Stimulated activated naive B cell treated with anti-CD40 and anti-IgM and Interleukin-4, amounts not matched to agents 10 μg/mL and 1 μg/mL and 100 μg/mL, for 72 hours (primary cell): Measurements from ENCODE around the gene DHX35.
"Not testable (repeated sequence)": the region's sequence is repeated elsewhere in the genome, so short reads cannot be mapped to it uniquely, and the experiment has no call there.

ENCODE experiments used
- ATAC-seq, 2 donors: fragments of 150-1000 bp; cut with Tn5 transposase; replicated peaks; 2 replicates each; pipeline ENCODE4 v1.10.0; 2021; ENCODE audit warnings: moderate library complexity in 1 of 2
- DNase-seq: peaks from one replicate; pipeline ENCODE4 v3.0.0; 2021
- H3K27ac Mint-ChIP-seq: one replicate; pipeline ENCODE4 v1.8.0; 2022; ENCODE audit warnings: mild to moderate bottlenecking, mixed read lengths
- H3K27me3 Mint-ChIP-seq, 2 donors: one replicate each; pipeline ENCODE4 v1.8.0; 2022; ENCODE audit warnings: mixed read lengths in 2 of 2
- H3K36me3 Mint-ChIP-seq, 2 donors: one replicate each; pipeline ENCODE4 v1.8.0; 2022; ENCODE audit warnings: mixed read lengths in 2 of 2, mild to moderate bottlenecking in 1 of 2
- H3K4me1 Mint-ChIP-seq, 2 donors: one replicate each; pipeline ENCODE4 v1.8.0; 2022; ENCODE audit warnings: mixed read lengths in 2 of 2, mild to moderate bottlenecking in 1 of 2
- H3K4me3 Mint-ChIP-seq, 2 donors: one replicate each; pipeline ENCODE4 v1.8.0; 2022; ENCODE audit warnings: mild to moderate bottlenecking in 2 of 2, mixed read lengths in 2 of 2, moderate library complexity in 1 of 2
- H3K9me3 Mint-ChIP-seq, 2 donors: one replicate each; pipeline ENCODE4 v1.8.0; 2022; ENCODE audit warnings: mixed read lengths in 2 of 2, mild to moderate bottlenecking in 1 of 2

DHX35 gene

DNA sequence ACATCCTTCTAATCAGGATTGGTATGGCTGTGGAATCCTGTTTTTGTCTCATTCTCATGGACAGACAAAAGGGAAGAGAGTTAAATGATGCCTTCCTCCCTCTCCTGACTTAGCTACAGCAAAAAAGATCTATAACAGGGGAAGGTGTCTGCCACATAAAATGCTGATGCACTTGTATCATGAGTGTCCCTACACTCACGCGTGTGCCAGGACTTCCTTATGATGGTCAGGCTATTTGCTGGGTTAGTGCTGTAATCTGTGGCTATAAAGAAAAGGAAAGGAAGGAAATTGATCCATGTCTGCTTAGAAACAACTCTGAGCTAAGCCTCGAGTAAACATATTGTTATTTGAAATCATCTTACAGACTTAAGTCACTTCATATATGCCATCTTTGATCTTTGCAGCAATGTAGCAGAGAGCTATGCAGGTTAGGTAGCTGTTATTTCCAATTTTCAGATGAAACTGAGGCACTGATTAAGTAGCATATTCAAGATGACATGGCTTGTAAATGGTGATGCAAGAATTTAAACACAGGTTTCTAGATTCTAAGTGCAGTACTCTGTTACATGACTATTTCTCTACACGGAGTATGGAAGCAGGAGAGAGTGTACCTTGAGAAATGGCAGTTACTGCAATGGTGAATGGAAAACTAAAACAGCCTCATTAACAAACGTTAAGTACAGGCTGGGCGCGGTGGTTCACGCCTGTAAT, 8.4 kb upstream of the DHX35 start:
- Mint-ChIP-seq H3K27me3 (no peaks in the 10 kb centered on the region), H3K9me3 (no peaks in the 10 kb centered on the region), H3K4me3 (no peak overlapping the region), H3K27ac (no peak overlapping the region), H3K36me3 (peaks cover 0 to 4% of the 10 kb centered on the region in 2 donors), H3K4me1 (no peaks in the 10 kb centered on the region)
- ATAC-seq, result no peak
- DNase-seq, result no peak

- Mint-ChIP-seq H3K4me3 (no peak overlapping the region), H3K9me3 (no peaks in the 10 kb centered on the region), H3K27ac (no peak overlapping the region), H3K4me1 (peaks cover 10% of the 10 kb centered on the region in 2 donors), H3K27me3 (no peaks in the 10 kb centered on the region), H3K36me3 (peaks cover 0 to 6% of the 10 kb centered on the region in 2 donors)
- no peak for ATAC-seq
- no peak for DNase-seq
Measured at GRCh38 chr20:38957235-38957876, 4.8 kb upstream of the DHX35 start.

GRCh38 chr20:38957915-38958485, 4.1 kb upstream of the DHX35 start:
- no peak overlapping the region for H3K4me3 Mint-ChIP-seq
- H3K4me1 Mint-ChIP-seq, result peaks cover 13 to 14% of the 10 kb centered on the region in 2 donors
- ATAC-seq, result no peak
- no peak overlapping the region for H3K27ac Mint-ChIP-seq
- no peaks in the 10 kb centered on the region for H3K9me3 Mint-ChIP-seq
- H3K27me3 Mint-ChIP-seq, result no peaks in the 10 kb centered on the region
- no peak for DNase-seq
- H3K36me3 Mint-ChIP-seq, result peaks cover 0 to 6% of the 10 kb centered on the region in 2 donors

- ATAC-seq, H3K4me3 Mint-ChIP-seq, DNase-seq, H3K9me3 Mint-ChIP-seq, H3K27ac Mint-ChIP-seq, H3K27me3 Mint-ChIP-seq: not testable (repeated sequence)
- H3K36me3 Mint-ChIP-seq, result peaks cover 5 to 17% of the 10 kb centered on the region in 2 donors
- peaks cover 17% of the 10 kb centered on the region in 2 donors for H3K4me1 Mint-ChIP-seq
Measured at GRCh38 chr20:38960187-38960687, 1.9 kb upstream of the DHX35 start.

- no peaks in the 10 kb centered on the region for H3K27me3 Mint-ChIP-seq
- DNase-seq, result no peak
- H3K36me3 Mint-ChIP-seq, result peaks cover 5 to 20% of the 10 kb centered on the region in 2 donors
- H3K4me3 Mint-ChIP-seq, result peak overlapping the region; percentile 90 to 95
- H3K4me1 Mint-ChIP-seq, result peaks cover 17% of the 10 kb centered on the region in 2 donors
- H3K9me3 Mint-ChIP-seq, result no peaks in the 10 kb centered on the region
- peak overlapping the region; percentile 98 for H3K27ac Mint-ChIP-seq
- ATAC-seq, result peak; percentile 0 to 5
Measured at GRCh38 chr20:38961530-38962043, 557 bp upstream of the DHX35 start.

DNA sequence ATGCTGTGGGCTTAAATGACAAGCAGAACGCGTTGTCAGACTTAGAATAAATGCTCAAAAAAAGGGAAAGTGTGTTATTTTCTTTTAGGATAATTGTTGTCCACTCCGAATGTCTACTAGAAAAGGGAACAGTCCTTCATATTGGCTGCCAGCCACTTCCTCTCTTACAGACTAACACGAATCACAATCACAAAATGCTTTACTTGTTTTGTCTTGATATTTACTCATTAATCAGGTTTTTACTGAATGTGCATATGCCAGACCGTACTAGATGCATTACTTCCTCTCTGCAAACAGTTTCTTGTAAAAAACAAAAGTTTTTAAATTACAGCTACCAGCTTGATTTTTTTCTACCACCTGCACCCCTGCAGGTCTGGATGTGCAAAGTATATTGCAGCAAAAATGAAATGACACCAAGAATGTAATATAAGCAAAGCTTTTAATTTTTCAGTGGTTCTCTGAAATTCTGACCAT, 821 bp downstream of the DHX35 start:
- peaks cover 17 to 19% of the 10 kb centered on the region in 2 donors for H3K4me1 Mint-ChIP-seq
- H3K27me3 Mint-ChIP-seq, result no peaks in the 10 kb centered on the region
- peak overlapping the region; percentile 90 to 95 for H3K4me3 Mint-ChIP-seq
- no peak for ATAC-seq
- H3K9me3 Mint-ChIP-seq, result no peaks in the 10 kb centered on the region
- peak overlapping the region; percentile 98 for H3K27ac Mint-ChIP-seq
- no peak for DNase-seq
- peaks cover 7 to 20% of the 10 kb centered on the region in 2 donors for H3K36me3 Mint-ChIP-seq

- H3K36me3 Mint-ChIP-seq, result peaks cover 8 to 20% of the 10 kb centered on the region in 2 donors
- ATAC-seq, result no peak
- no peaks in the 10 kb centered on the region for H3K27me3 Mint-ChIP-seq
- H3K4me3 Mint-ChIP-seq, result no peak overlapping the region
- H3K9me3 Mint-ChIP-seq, result no peaks in the 10 kb centered on the region
- peaks cover 17 to 20% of the 10 kb centered on the region in 2 donors for H3K4me1 Mint-ChIP-seq
- no peak for DNase-seq
- H3K27ac Mint-ChIP-seq, result no peak overlapping the region
Measured at GRCh38 chr20:38963745-38964144, 1.6 kb downstream of the DHX35 start.

- Mint-ChIP-seq H3K4me1 (peaks cover 17 to 20% of the 10 kb centered on the region in 2 donors), H3K4me3 (no peak overlapping the region), H3K36me3 (peaks cover 13 to 28% of the 10 kb centered on the region in 2 donors), H3K27ac (no peak overlapping the region), H3K9me3 (no peaks in the 10 kb centered on the region), H3K27me3 (no peaks in the 10 kb centered on the region)
- no peak for DNase-seq
- ATAC-seq, result no peak
Measured at GRCh38 chr20:38965264-38965663, 3.1 kb downstream of the DHX35 start.

DNA sequence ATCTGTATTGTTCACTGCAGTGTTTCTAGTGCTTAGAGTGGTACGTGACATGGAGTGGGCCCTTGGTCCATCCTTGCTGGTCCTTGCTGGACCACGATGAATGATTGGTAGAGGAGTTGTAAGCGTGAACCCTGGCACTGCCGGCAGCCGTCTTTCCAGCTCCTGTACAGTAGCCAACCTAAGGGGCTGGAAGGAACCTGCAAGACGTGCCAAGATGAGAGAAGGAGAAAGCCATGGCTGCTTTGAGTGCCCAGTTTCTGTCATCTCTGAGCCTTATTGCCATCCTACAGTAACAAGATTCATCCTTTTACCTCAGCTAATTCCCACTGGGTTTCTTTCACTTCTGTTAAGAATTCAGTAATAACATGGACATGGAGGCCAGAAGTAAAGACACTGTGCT, 5.9 kb downstream of the DHX35 start:
- H3K4me3 Mint-ChIP-seq, result no peak overlapping the region
- H3K27ac Mint-ChIP-seq, result no peak overlapping the region
- no peaks in the 10 kb centered on the region for H3K9me3 Mint-ChIP-seq
- H3K27me3 Mint-ChIP-seq, result no peaks in the 10 kb centered on the region
- no peak for ATAC-seq
- peaks cover 12 to 19% of the 10 kb centered on the region in 2 donors for H3K4me1 Mint-ChIP-seq
- peaks cover 26 to 35% of the 10 kb centered on the region in 2 donors for H3K36me3 Mint-ChIP-seq
- DNase-seq, result no peak

GRCh38 chr20:38969708-38970107, 7.6 kb downstream of the DHX35 start:
- Mint-ChIP-seq H3K4me1 (peaks cover 17 to 28% of the 10 kb centered on the region in 2 donors), H3K9me3 (no peaks in the 10 kb centered on the region), H3K4me3 (no peak overlapping the region), H3K36me3 (peaks cover 36 to 42% of the 10 kb centered on the region in 2 donors), H3K27ac (no peak overlapping the region), H3K27me3 (no peaks in the 10 kb centered on the region)
- DNase-seq, result no peak
- no peak for ATAC-seq

- no peak overlapping the region for H3K27ac Mint-ChIP-seq
- no peaks in the 10 kb centered on the region for H3K9me3 Mint-ChIP-seq
- no peak overlapping the region for H3K4me3 Mint-ChIP-seq
- H3K4me1 Mint-ChIP-seq, result peaks cover 17 to 28% of the 10 kb centered on the region in 2 donors
- DNase-seq (no peak), ATAC-seq (no peak)
- H3K36me3 Mint-ChIP-seq, result peaks cover 38% of the 10 kb centered on the region in 2 donors
- no peaks in the 10 kb centered on the region for H3K27me3 Mint-ChIP-seq
Measured at GRCh38 chr20:38970302-38970701, 8.2 kb downstream of the DHX35 start.

DNA sequence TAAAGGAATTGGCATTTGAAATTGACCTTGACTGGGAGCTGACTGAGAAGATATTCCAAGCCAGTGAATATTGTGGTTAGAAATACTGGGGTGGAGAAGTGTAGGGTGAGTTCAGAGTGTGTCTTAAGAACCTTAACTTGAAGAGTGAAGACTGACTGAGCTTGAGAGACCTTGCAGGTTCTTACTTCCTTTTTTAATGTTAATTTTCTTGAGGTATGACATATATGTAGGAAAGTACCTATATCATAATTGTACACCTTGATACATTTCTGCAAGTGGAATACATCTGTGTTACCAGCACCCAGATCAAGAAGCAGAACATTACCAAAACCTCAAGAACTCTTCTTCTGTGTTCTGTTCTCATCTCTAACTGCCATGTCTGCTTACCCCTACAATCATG, 11.0 kb downstream of the DHX35 start:
- Mint-ChIP-seq H3K36me3 (peaks cover 35 to 36% of the 10 kb centered on the region in 2 donors), H3K9me3 (no peaks in the 10 kb centered on the region), H3K27me3 (no peaks in the 10 kb centered on the region), H3K4me1 (peaks cover 13 to 28% of the 10 kb centered on the region in 2 donors), H3K27ac (peak overlapping the region; percentile 14), H3K4me3 (no peak overlapping the region)
- no peak for DNase-seq
- peak; percentile 80 to 96 for ATAC-seq

DNA sequence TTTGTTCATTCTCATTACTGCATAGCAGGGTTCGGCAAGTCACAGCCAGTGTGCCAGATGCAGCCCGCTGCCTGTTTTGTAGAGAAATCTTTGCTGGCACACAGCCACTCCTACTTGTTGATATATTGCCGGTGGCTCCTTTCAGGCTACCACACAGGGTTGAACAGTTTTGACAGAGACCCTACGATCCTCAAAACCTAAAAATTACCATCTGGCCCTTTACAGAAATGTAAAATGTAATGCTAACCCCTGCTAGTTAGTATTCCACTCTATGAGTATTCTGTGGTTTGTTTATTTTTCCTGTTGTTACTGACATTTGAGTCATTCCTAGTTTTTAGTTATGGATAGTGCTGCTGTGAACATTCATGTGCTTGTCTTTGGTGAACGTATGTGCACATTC, 11.5 kb downstream of the DHX35 start:
- ATAC-seq, result no peak
- H3K4me3 Mint-ChIP-seq, result no peak overlapping the region
- H3K4me1 Mint-ChIP-seq, result peaks cover 13 to 28% of the 10 kb centered on the region in 2 donors

DNA sequence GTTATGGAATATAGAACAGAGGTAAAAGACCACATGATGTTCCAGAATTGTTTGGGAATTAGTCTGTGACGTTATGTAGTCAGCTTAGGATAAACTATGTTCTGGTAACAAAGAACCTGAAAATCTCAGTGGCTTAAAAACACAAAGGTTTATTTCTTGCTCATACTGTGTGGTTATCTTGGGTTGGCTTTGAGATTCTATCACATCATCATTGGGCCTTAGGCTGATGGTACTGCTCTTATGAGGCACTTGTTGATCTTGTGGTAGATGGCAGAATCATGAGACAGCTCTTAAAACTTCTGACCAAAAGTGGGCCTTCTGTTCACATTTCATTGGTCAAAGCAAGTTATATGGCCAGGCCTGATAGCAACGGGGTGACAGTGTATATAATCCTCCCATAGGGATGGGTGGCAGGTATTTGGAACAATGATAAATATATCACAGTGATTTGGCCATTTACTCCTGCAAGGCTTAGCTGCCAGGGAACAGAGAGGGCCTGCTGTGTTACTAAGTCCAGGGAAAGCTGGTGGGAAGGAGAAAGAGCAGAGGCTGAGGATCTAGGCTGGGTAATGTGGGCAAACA, 13.5 kb downstream of the DHX35 start:
- ATAC-seq (no peak), DNase-seq (no peak)
- no peaks in the 10 kb centered on the region for H3K27me3 Mint-ChIP-seq
- no peak overlapping the region for H3K27ac Mint-ChIP-seq
- peaks cover 13 to 26% of the 10 kb centered on the region in 2 donors for H3K4me1 Mint-ChIP-seq
- H3K9me3 Mint-ChIP-seq, result no peaks in the 10 kb centered on the region
- H3K36me3 Mint-ChIP-seq, result peaks cover 26 to 29% of the 10 kb centered on the region in 2 donors
- no peak overlapping the region for H3K4me3 Mint-ChIP-seq

More for the DNA sequence above, 11.5 kb downstream of the DHX35 start:
- no peak for DNase-seq
- H3K27me3 Mint-ChIP-seq, result no peaks in the 10 kb centered on the region
- peak overlapping the region; percentile 10 for H3K27ac Mint-ChIP-seq
- peaks cover 35 to 36% of the 10 kb centered on the region in 2 donors for H3K36me3 Mint-ChIP-seq
- H3K9me3 Mint-ChIP-seq, result no peaks in the 10 kb centered on the region
